ENCODE results near the gene FNIP1. TPM values are rescaled to one million over a fixed set of nuclear protein-coding genes. Genes with fewer than 3 reads are reported as not detected.

Gene FNIP1
- total RNA-seq, 4 donors from 2014 or later: 40.7 to 75.0 (median 62.8) TPM

DNA sequence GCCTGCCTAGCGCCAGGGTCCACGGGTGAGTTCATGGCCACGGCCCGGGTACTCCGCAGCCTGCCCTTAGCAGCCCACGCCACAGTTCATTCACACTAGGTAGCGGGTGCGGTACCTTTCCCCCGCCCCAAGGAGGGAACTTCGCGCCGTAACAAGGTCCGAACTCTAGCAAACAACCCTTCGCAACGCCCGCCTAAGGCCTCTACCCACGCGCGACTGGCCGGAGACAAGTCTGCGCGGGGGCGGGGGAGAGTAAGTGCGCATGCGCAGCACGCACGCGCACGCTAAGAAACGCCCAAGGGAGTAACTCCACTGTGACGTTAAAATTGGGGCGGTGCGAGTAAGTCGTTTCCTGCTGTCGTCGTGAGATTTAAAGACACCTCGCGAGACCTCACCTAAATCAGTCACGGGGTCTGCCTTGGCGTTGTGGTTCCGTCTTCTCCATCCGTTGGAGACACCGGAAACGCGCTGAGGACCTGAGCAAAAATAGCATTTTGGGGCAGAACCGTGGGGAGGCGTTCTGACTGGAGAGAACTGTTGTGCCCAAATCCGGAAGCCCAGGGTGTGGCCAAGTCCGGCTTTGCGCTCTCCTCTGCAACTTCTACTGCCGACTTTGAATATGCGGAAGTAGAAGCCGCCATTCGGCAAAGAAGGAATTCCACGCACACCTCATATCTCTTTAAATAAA is 161.7 kb downstream of the FNIP1 start, which contains the start of gene RAPGEF6:
Gene RAPGEF6 (minus strand): TSS at position 234 of the 688 bp plus-strand sequence. CDS start 199 bp downstream, at position 35.
- H3K4me3 ChIP-seq: peak within 1 kb of the TSS; percentile 71 to 79
- H3K27ac ChIP-seq: peak within 1 kb of the TSS; percentile 96 to 98 (median 98)
- 0 to 7% methylated on average over 3 to 24 of the region's 55 CpGs for WGBS, 2 donors (ENCODE audit: low coverage in 1 of 2)
- no peaks in the 10 kb centered on the region for H3K36me3 ChIP-seq
- peak; percentile 96 for ATAC-seq
- H3K9me3 ChIP-seq: no peaks in the 10 kb centered on the region
- no peaks in the 10 kb centered on the region for H3K27me3 ChIP-seq
- peaks cover 0 to 51% (median 4%) of the 10 kb centered on the region in 3 donors for H3K4me1 ChIP-seq
- TF ChIP-seq POLR2AphosphoS5 (IDR thresholded peaks at IDR 0.05) (peak; percentile 96), EP300 (IDR thresholded peaks at IDR 0.05) (no peak), POLR2A (IDR thresholded peaks at IDR 0.05) (peak; percentile 79 to 87)
- TF ChIP-seq, protein P1, sequence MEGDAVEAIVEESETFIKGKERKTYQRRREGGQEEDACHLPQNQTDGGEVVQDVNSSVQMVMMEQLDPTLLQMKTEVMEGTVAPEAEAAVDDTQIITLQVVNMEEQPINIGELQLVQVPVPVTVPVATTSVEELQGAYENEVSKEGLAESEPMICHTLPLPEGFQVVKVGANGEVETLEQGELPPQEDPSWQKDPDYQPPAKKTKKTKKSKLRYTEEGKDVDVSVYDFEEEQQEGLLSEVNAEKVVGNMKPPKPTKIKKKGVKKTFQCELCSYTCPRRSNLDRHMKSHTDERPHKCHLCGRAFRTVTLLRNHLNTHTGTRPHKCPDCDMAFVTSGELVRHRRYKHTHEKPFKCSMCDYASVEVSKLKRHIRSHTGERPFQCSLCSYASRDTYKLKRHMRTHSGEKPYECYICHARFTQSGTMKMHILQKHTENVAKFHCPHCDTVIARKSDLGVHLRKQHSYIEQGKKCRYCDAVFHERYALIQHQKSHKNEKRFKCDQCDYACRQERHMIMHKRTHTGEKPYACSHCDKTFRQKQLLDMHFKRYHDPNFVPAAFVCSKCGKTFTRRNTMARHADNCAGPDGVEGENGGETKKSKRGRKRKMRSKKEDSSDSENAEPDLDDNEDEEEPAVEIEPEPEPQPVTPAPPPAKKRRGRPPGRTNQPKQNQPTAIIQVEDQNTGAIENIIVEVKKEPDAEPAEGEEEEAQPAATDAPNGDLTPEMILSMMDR (IDR thresholded peaks at IDR 0.05): peak in 3 of 4 experiments; percentile 4 to 42 (median 41)

DNA sequence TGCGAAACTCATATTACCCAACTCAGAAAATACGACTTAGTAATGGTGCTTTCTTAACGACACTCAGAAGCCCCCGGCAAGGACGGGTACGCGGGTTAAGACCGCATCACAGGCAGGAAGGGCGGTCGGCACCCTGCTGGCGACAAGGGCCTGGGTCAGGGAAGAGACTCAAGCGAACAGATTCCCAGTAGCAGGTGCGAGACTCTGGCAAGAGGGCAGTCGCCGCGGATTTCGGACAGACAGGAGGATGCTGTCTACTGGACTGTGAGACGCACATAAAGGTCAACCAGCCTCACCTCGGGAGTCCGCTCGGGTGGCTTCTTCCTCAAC is 162.2 kb downstream of the FNIP1 start:
- peak; percentile 28 for ATAC-seq
- Histone ChIP-seq H3K4me3 (peak overlapping the region; percentile 54 to 71), H3K27ac (peak overlapping the region; percentile 64 to 98 (median 96)), H3K27me3 (no peaks in the 10 kb centered on the region), H3K9me3 (no peaks in the 10 kb centered on the region), H3K4me1 (peaks cover 0 to 57% (median 4%) of the 10 kb centered on the region in 3 donors), H3K36me3 (no peaks in the 10 kb centered on the region)
- TF ChIP-seq, protein P1 (IDR thresholded peaks at IDR 0.05): no peak
- TF ChIP-seq POLR2AphosphoS5 (IDR thresholded peaks at IDR 0.05) (no peak), EP300 (IDR thresholded peaks at IDR 0.05) (no peak), POLR2A (IDR thresholded peaks at IDR 0.05) (no peak)
- WGBS, 2 donors (ENCODE audit: low coverage in 1 of 2): 0% methylated on average over 3 of the region's 21 CpGs; no CpG with 5 or more reads in 1 of the 2 donors

DNA sequence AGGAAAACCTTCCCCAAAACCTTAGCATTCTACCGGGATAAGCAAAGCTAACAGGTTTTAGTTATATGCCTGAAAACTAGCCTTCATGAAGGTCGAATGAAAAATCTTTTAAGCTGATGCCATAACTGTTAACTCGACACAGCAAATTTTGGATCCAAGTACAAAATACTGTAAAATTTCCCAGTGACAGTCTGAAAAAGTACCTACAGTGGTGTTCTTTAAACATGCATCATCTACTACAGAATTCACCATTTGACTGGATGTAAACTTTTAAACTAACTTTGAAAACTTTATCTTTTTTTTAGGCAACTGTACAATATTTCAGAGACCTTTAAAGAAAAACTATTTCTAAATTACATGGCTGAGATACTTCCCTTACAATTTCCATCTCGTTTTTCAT is 162.6 kb downstream of the FNIP1 start:
- no peak for ATAC-seq
- Histone ChIP-seq H3K4me3 (peak overlapping the region; percentile 54 to 71), H3K4me1 (peaks cover 0 to 60% (median 4%) of the 10 kb centered on the region in 3 donors), H3K9me3 (no peaks in the 10 kb centered on the region), H3K36me3 (no peaks in the 10 kb centered on the region), H3K27ac (peak overlapping the region; percentile 64 to 98 (median 96)), H3K27me3 (no peaks in the 10 kb centered on the region)
- TF ChIP-seq, protein P1 (IDR thresholded peaks at IDR 0.05): no peak
- TF ChIP-seq POLR2AphosphoS5 (IDR thresholded peaks at IDR 0.05) (no peak), EP300 (IDR thresholded peaks at IDR 0.05) (no peak)
- 2 to 8% methylated on average over 3 to 4 of the region's 4 CpGs for WGBS, 2 donors (ENCODE audit: low coverage in 1 of 2)

DNA sequence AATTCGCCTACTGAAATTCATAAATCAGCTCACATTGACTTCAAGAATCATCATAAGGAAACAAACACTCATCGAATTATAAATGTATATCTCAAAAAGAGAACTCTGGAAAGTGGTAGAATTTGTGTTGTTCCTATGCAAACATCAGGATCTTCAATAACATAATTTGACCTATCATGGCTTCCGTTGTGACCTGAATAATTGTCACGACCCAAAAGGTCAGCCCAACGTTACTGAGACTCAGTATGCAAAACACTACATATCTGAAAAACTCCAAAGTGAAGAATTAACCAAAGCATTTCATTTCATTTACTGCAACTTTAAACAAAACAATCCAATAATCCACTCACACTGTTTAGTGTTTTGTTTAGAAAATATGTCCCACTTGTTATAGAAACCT is 163.0 kb downstream of the FNIP1 start:
- H3K4me1 ChIP-seq: peaks cover 0 to 61% (median 4%) of the 10 kb centered on the region in 3 donors
- H3K4me3 ChIP-seq: peak overlapping the region; percentile 54 to 71
- H3K36me3 ChIP-seq: no peaks in the 10 kb centered on the region
- no peak for ATAC-seq
- H3K27me3 ChIP-seq: no peaks in the 10 kb centered on the region
- H3K9me3 ChIP-seq: no peaks in the 10 kb centered on the region
- WGBS, 2 donors (ENCODE audit: low coverage in 1 of 2): 48 to 53% methylated on average over 5 of the region's 5 CpGs
- TF ChIP-seq POLR2AphosphoS5 (IDR thresholded peaks at IDR 0.05) (no peak), POLR2A (IDR thresholded peaks at IDR 0.05) (no peak), EP300 (IDR thresholded peaks at IDR 0.05) (no peak)
- TF ChIP-seq, protein P1 (IDR thresholded peaks at IDR 0.05): no peak
- H3K27ac ChIP-seq: peak overlapping the region; percentile 64 to 98 (median 96)

DNA sequence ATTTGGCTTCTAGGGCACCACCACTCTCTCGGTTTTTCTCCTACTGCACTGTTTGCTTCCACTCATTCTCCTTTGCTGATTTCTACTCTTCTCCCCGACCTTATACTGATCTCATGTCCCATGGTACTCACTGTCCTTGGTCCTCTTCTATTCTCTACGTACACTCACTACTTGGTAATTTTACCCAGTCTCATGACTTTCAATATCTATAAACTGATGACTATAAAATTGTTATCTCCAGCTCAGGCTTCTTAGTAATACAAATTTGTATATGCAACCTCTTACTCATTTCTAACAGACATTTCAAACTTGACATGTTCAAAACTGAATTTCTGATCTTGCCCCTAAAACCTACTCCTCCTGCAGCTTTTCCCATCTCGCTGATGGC is 165.9 kb downstream of the FNIP1 start:
- Histone ChIP-seq H3K36me3 (no peaks in the 10 kb centered on the region), H3K4me3 (no peak overlapping the region), H3K9me3 (no peaks in the 10 kb centered on the region), H3K4me1 (peaks cover 0 to 72% (median 0%) of the 10 kb centered on the region in 3 donors), H3K27ac (peak overlapping the region in 1 of 4 donors; percentile 4), H3K27me3 (no peaks in the 10 kb centered on the region)
- no peak for TF ChIP-seq POLR2A (IDR thresholded peaks at IDR 0.05)
- no peak for TF ChIP-seq EP300 (IDR thresholded peaks at IDR 0.05)
- TF ChIP-seq, protein P1 (IDR thresholded peaks at IDR 0.05): no peak
- no peak for TF ChIP-seq POLR2AphosphoS5 (IDR thresholded peaks at IDR 0.05)
- no peak for ATAC-seq
- WGBS, 2 donors (ENCODE audit: low coverage in 1 of 2): 67 to 75% methylated on average over 4 of the region's 4 CpGs
